ENCODE data around the gene KLF6.
A peak's percentile ranks its signal among the peaks of the same experiment; 100 is the strongest.

KLF6 gene

DNA sequence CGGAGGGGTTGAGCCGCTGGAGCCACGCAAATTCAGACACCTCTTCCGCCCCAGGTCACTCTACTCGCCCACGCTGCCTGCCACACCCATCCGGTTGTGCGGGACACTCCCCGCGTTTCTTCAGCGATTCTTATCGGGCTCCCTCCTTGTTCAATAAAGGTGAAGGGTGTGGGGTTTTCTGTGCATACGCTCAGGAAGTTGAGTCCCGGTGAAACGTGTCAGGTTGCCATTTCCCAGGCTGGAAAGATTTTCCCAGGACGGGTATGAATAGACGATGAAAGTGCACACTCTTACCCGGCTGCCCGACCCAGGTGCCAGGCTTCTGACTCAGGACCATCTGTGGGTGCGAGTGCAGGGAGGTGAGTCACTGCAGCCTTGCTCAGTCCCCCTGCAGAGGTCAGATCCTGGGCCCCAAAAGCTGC lies 22.0 kb downstream of the KLF6 start:
- no peak overlapping the region for H3K4me3 ChIP-seq (ENCODE audit: low read length in 2 of 2)
- H3K27ac ChIP-seq (replicated peaks; ENCODE audit: low read length): no peak overlapping the region
- DNase-seq (ENCODE audit: low spot score): no peak

DNA sequence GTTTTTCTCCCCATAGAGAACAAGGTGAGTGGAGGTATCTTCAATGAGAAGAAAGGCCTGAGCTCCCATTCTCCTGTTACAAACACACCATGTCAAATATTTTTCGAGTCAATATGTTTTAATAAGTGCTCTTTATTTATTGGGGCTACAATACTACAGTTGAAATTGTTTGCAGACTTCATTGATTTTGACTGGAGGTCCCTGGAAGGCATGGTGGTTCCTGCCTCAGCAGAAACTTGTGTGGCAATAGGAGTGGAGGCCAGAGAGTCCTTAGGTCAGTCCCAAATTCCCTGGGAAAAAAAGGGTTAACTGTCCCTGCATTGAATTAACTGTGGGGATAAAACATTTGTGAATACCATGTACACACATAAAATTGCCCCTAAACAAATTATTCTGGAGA lies 22.7 kb downstream of the KLF6 start:
- WGBS, 2 donors (ENCODE audit: extremely low coverage in 2 of 2, insufficient read length in 2 of 2, insufficient replicate concordance in 1 of 2): no CpG with 5 or more reads among the region's 1 CpG
- H3K36me3 ChIP-seq (replicated peaks in 1 of 2; ENCODE audit: control insufficient read depth in 2 of 2, insufficient read depth in 2 of 2, low read length in 2 of 2): no peaks in the 10 kb centered on the region
- no peak overlapping the region for H4K91ac ChIP-seq (ENCODE audit: low read depth, low read length, poor library complexity)
- no peak overlapping the region for H3K4ac ChIP-seq (ENCODE audit: low read length)
- no peak overlapping the region for H2AK5ac ChIP-seq (ENCODE audit: low read depth, low read length)
- H3K27ac ChIP-seq (replicated peaks; ENCODE audit: low read length): no peak overlapping the region
- no peak for DNase-seq (ENCODE audit: low spot score)
- H3K4me2 ChIP-seq (ENCODE audit: insufficient read depth, low read length, poor library complexity, severe bottlenecking): no peak overlapping the region
- no peak overlapping the region for H3K14ac ChIP-seq (ENCODE audit: low read length)
- H2AFZ ChIP-seq (ENCODE audit: low read length): no peak overlapping the region
- peaks cover 0 to 10% (median 0%) of the 10 kb centered on the region in 3 experiments for H3K27me3 ChIP-seq (ENCODE audit: control insufficient read depth in 3 of 3, insufficient read depth in 3 of 3, low read depth in 1 of 3, low read length in 3 of 3)
- no peak overlapping the region for H4K8ac ChIP-seq (ENCODE audit: low read depth, low read length)
- no peak overlapping the region for H2BK5ac ChIP-seq (ENCODE audit: low read length)
- H3K79me1 ChIP-seq (ENCODE audit: low read depth, low read length): no peaks in the 10 kb centered on the region
- H3K18ac ChIP-seq (ENCODE audit: low read length): no peak overlapping the region
- peaks cover 7 to 14% of the 10 kb centered on the region in 2 donors for H3K4me1 ChIP-seq (ENCODE audit: control insufficient read depth in 2 of 2, insufficient read depth in 1 of 2, low read depth in 1 of 2, low read length in 2 of 2)
- no peaks in the 10 kb centered on the region for H3K9me3 ChIP-seq (replicated peaks in 1 of 2; ENCODE audit: control insufficient read depth in 2 of 2, insufficient read depth in 1 of 2, low read depth in 1 of 2, low read length in 2 of 2)
- no peak overlapping the region for H3K9ac ChIP-seq (ENCODE audit: low read depth, low read length, poor library complexity)
- H2BK15ac ChIP-seq (ENCODE audit: low read length): no peak overlapping the region
- no peak overlapping the region for H2BK120ac ChIP-seq (ENCODE audit: low read depth, low read length)
- no peak overlapping the region for H3K23ac ChIP-seq (ENCODE audit: low read depth, low read length, poor library complexity)
- H2BK12ac ChIP-seq (ENCODE audit: low read length): no peak overlapping the region
- H3K4me3 ChIP-seq (ENCODE audit: low read length in 2 of 2): no peak overlapping the region

More for the DNA sequence above, 22.0 kb downstream of the KLF6 start:
- Histone ChIP-seq H2BK120ac (ENCODE audit: low read depth, low read length) (no peak overlapping the region), H2BK15ac (ENCODE audit: low read length) (no peak overlapping the region), H3K4me2 (ENCODE audit: insufficient read depth, low read length, poor library complexity, severe bottlenecking) (no peak overlapping the region), H3K4ac (ENCODE audit: low read length) (no peak overlapping the region), H3K14ac (ENCODE audit: low read length) (no peak overlapping the region), H2BK5ac (ENCODE audit: low read length) (peak overlapping the region; percentile 13), H2BK12ac (ENCODE audit: low read length) (no peak overlapping the region), H3K23ac (ENCODE audit: low read depth, low read length, poor library complexity) (no peak overlapping the region), H2AFZ (ENCODE audit: low read length) (no peak overlapping the region), H3K18ac (ENCODE audit: low read length) (no peak overlapping the region), H4K91ac (ENCODE audit: low read depth, low read length, poor library complexity) (no peak overlapping the region), H3K36me3 (replicated peaks in 1 of 2; ENCODE audit: control insufficient read depth in 2 of 2, insufficient read depth in 2 of 2, low read length in 2 of 2) (no peaks in the 10 kb centered on the region), H2AK5ac (ENCODE audit: low read depth, low read length) (no peak overlapping the region), H4K8ac (ENCODE audit: low read depth, low read length) (no peak overlapping the region), H3K4me1 (ENCODE audit: control insufficient read depth in 2 of 2, insufficient read depth in 1 of 2, low read depth in 1 of 2, low read length in 2 of 2) (peaks cover 7 to 14% of the 10 kb centered on the region in 2 donors), H3K9ac (ENCODE audit: low read depth, low read length, poor library complexity) (no peak overlapping the region), H3K9me3 (replicated peaks in 1 of 2; ENCODE audit: control insufficient read depth in 2 of 2, insufficient read depth in 1 of 2, low read depth in 1 of 2, low read length in 2 of 2) (no peaks in the 10 kb centered on the region), H3K27me3 (ENCODE audit: control insufficient read depth in 3 of 3, insufficient read depth in 3 of 3, low read depth in 1 of 3, low read length in 3 of 3) (peaks cover 0 to 10% (median 0%) of the 10 kb centered on the region in 3 experiments), H3K79me1 (ENCODE audit: low read depth, low read length) (no peaks in the 10 kb centered on the region)
- WGBS, 2 donors (ENCODE audit: extremely low coverage in 2 of 2, insufficient read length in 2 of 2, insufficient replicate concordance in 1 of 2): no CpG with 5 or more reads among the region's 20 CpGs

DNA sequence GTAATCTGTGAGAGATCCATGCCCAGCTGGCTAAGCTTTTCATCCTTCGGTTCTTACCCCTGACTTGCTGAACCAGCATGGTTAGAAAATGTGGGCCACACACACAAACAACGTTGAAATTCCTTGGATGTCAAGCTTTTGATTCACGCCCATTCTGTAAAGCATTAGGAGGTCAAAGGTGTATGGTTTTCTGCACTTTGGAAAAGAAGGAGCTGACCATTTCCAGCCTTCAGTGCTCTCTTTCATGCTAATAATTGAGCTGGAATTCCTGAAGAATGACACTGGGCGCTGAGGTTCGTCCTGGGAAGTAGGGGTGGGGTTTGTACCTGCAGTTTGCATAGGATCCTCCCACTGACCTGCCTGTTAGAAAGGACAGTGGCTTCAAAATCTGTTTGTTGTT lies 23.1 kb downstream of the KLF6 start:
- H3K23ac ChIP-seq (ENCODE audit: low read depth, low read length, poor library complexity): no peak overlapping the region
- H3K4me2 ChIP-seq (ENCODE audit: insufficient read depth, low read length, poor library complexity, severe bottlenecking): no peak overlapping the region
- no peaks in the 10 kb centered on the region for H3K36me3 ChIP-seq (replicated peaks in 1 of 2; ENCODE audit: control insufficient read depth in 2 of 2, insufficient read depth in 2 of 2, low read length in 2 of 2)
- no peak overlapping the region for H3K4ac ChIP-seq (ENCODE audit: low read length)
- no peak overlapping the region for H3K9ac ChIP-seq (ENCODE audit: low read depth, low read length, poor library complexity)
- H4K8ac ChIP-seq (ENCODE audit: low read depth, low read length): no peak overlapping the region
- no peak overlapping the region for H2BK120ac ChIP-seq (ENCODE audit: low read depth, low read length)
- H2BK15ac ChIP-seq (ENCODE audit: low read length): no peak overlapping the region
- H3K27ac ChIP-seq (replicated peaks; ENCODE audit: low read length): no peak overlapping the region
- H3K4me3 ChIP-seq (ENCODE audit: low read length in 2 of 2): no peak overlapping the region
- no peaks in the 10 kb centered on the region for H3K9me3 ChIP-seq (replicated peaks in 1 of 2; ENCODE audit: control insufficient read depth in 2 of 2, insufficient read depth in 1 of 2, low read depth in 1 of 2, low read length in 2 of 2)
- peaks cover 0 to 10% (median 0%) of the 10 kb centered on the region in 3 experiments for H3K27me3 ChIP-seq (ENCODE audit: control insufficient read depth in 3 of 3, insufficient read depth in 3 of 3, low read depth in 1 of 3, low read length in 3 of 3)
- H3K18ac ChIP-seq (ENCODE audit: low read length): no peak overlapping the region
- no peak overlapping the region for H3K14ac ChIP-seq (ENCODE audit: low read length)
- no peak overlapping the region for H4K91ac ChIP-seq (ENCODE audit: low read depth, low read length, poor library complexity)
- no CpG with 5 or more reads among the region's 5 CpGs for WGBS, 2 donors (ENCODE audit: extremely low coverage in 2 of 2, insufficient read length in 2 of 2, insufficient replicate concordance in 1 of 2)
- no peak overlapping the region for H2BK12ac ChIP-seq (ENCODE audit: low read length)
- H3K4me1 ChIP-seq (ENCODE audit: control insufficient read depth in 2 of 2, insufficient read depth in 1 of 2, low read depth in 1 of 2, low read length in 2 of 2): peaks cover 7 to 14% of the 10 kb centered on the region in 2 donors
- DNase-seq (ENCODE audit: low spot score): peak; percentile 79
- H2BK5ac ChIP-seq (ENCODE audit: low read length): no peak overlapping the region
- no peak overlapping the region for H2AFZ ChIP-seq (ENCODE audit: low read length)
- no peaks in the 10 kb centered on the region for H3K79me1 ChIP-seq (ENCODE audit: low read depth, low read length)
- no peak overlapping the region for H2AK5ac ChIP-seq (ENCODE audit: low read depth, low read length)

DNA sequence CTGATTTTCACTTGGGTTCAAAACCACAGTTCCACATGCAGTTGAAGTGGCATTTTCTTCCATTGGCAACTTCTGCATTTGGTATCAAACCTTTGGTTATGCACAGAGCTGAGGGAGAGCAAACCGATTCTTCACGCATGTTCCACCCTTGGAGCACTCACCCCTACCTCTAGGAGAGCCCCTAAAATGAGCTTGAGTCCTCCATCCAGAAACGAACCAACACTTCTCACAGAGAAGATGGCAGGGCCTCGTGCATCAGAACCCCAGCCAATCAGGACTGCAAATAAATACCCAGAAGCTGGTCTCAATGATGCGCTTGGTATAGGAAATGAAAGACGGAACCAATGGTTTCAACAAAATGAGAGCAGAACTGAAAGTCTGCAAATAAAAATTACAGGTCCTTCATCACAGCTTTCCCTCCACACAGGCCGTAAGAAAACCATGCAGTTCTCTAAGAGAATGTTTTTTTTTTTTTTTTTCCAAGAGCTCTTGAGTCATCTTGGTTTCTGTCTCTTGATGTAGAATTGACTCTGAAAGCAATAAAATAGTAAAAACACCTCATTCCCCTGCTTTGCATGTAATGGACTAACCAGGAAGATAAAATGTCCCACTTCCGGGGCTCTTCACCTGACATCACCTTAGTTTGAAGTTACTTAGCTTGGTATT lies 23.9 kb downstream of the KLF6 start:
- H3K79me1 ChIP-seq (ENCODE audit: low read depth, low read length): no peaks in the 10 kb centered on the region
- H2AFZ ChIP-seq (ENCODE audit: low read length): no peak overlapping the region
- no peak for DNase-seq (ENCODE audit: low spot score)
- H3K36me3 ChIP-seq (replicated peaks in 1 of 2; ENCODE audit: control insufficient read depth in 2 of 2, insufficient read depth in 2 of 2, low read length in 2 of 2): no peaks in the 10 kb centered on the region
- H2AK5ac ChIP-seq (ENCODE audit: low read depth, low read length): no peak overlapping the region
- H3K23ac ChIP-seq (ENCODE audit: low read depth, low read length, poor library complexity): no peak overlapping the region
- no peak overlapping the region for H3K4me3 ChIP-seq (ENCODE audit: low read length in 2 of 2)
- H3K18ac ChIP-seq (ENCODE audit: low read length): no peak overlapping the region
- H3K4me2 ChIP-seq (ENCODE audit: insufficient read depth, low read length, poor library complexity, severe bottlenecking): no peak overlapping the region
- H3K27me3 ChIP-seq (ENCODE audit: control insufficient read depth in 3 of 3, insufficient read depth in 3 of 3, low read depth in 1 of 3, low read length in 3 of 3): peaks cover 0 to 10% (median 0%) of the 10 kb centered on the region in 3 experiments
- H3K4me1 ChIP-seq (ENCODE audit: control insufficient read depth in 2 of 2, insufficient read depth in 1 of 2, low read depth in 1 of 2, low read length in 2 of 2): peaks cover 7 to 13% of the 10 kb centered on the region in 2 donors
- no peak overlapping the region for H3K4ac ChIP-seq (ENCODE audit: low read length)
- H2BK120ac ChIP-seq (ENCODE audit: low read depth, low read length): no peak overlapping the region
- no peak overlapping the region for H4K91ac ChIP-seq (ENCODE audit: low read depth, low read length, poor library complexity)
- WGBS, 2 donors (ENCODE audit: extremely low coverage in 2 of 2, insufficient read length in 2 of 2, insufficient replicate concordance in 1 of 2): no CpG with 5 or more reads among the region's 8 CpGs
- no peak overlapping the region for H2BK12ac ChIP-seq (ENCODE audit: low read length)
- no peak overlapping the region for H2BK15ac ChIP-seq (ENCODE audit: low read length)
- H2BK5ac ChIP-seq (ENCODE audit: low read length): no peak overlapping the region
- H3K9ac ChIP-seq (ENCODE audit: low read depth, low read length, poor library complexity): no peak overlapping the region
- no peaks in the 10 kb centered on the region for H3K9me3 ChIP-seq (replicated peaks in 1 of 2; ENCODE audit: control insufficient read depth in 2 of 2, insufficient read depth in 1 of 2, low read depth in 1 of 2, low read length in 2 of 2)
- no peak overlapping the region for H3K27ac ChIP-seq (replicated peaks; ENCODE audit: low read length)
- no peak overlapping the region for H3K14ac ChIP-seq (ENCODE audit: low read length)
- no peak overlapping the region for H4K8ac ChIP-seq (ENCODE audit: low read depth, low read length)

Measured in neuronal stem cell (in vitro differentiated cells).